Osteocyte (in vitro differentiated cells): Measurements from ENCODE around the gene SPATA31C1. TPM values are rescaled to one million over a fixed set of nuclear protein-coding genes. Genes with fewer than 3 reads are reported as not detected.
"Not testable (repeated sequence)": the region's sequence is repeated elsewhere in the genome, so short reads cannot be mapped to it uniquely, and the experiment has no call there.

Source experiments
- DNase-seq: peaks from one replicate; pipeline ENCODE4 v3.0.0; 2021; ENCODE audit warnings: mixed read lengths; ENCODE audit not compliant: unreplicated experiment; ENCODE audit errors: extremely low spot score
- H3K27ac Mint-ChIP-seq: one replicate; pipeline ENCODE4 v1.8.0; 2021; ENCODE audit warnings: mild to moderate bottlenecking, mixed read lengths; ENCODE audit not compliant: unreplicated experiment
- H3K27me3 Mint-ChIP-seq: one replicate; pipeline ENCODE4 v1.8.0; 2021; ENCODE audit warnings: mixed read lengths; ENCODE audit not compliant: unreplicated experiment
- H3K36me3 Mint-ChIP-seq: one replicate; pipeline ENCODE4 v1.8.0; 2021; ENCODE audit warnings: mixed read lengths; ENCODE audit not compliant: unreplicated experiment
- H3K4me1 Mint-ChIP-seq: one replicate; pipeline ENCODE4 v1.8.0; 2021; ENCODE audit warnings: mixed read lengths; ENCODE audit not compliant: unreplicated experiment
- H3K4me3 Mint-ChIP-seq: one replicate; pipeline ENCODE4 v1.8.0; 2021; ENCODE audit warnings: mild to moderate bottlenecking, moderate library complexity, mixed read lengths; ENCODE audit not compliant: unreplicated experiment
- H3K9me3 Mint-ChIP-seq: one replicate; pipeline ENCODE4 v1.8.0; 2021; ENCODE audit warnings: mixed read lengths; ENCODE audit not compliant: unreplicated experiment
- long read RNA-seq: library from polyadenylated mRNA; unstranded; transcript quantifications from one replicate; pipeline ENCODE4 v2.0.0, GENCODE V29; 2021
- total RNA-seq: library from RNA; stranded (reverse); gene quantifications from 2 replicates; pipeline ENCODE4 v1.2.1, GENCODE V29; 2021
- TF ChIP-seq, protein P1 (sequence below): fragments of 200-600 bp; sonication (generic); IDR thresholded peaks from 2 replicates; pipeline ENCODE4 v1.5.0; 2021; ENCODE audit warnings: antibody characterized with exemption, mild to moderate bottlenecking, moderate library complexity

Gene SPATA31C1
- total RNA-seq = not detected in 2 replicates
- long read RNA-seq = 0 reads

- not testable (repeated sequence) for H3K36me3 Mint-ChIP-seq, DNase-seq, H3K4me1 Mint-ChIP-seq, H3K27ac Mint-ChIP-seq, H3K9me3 Mint-ChIP-seq, H3K4me3 Mint-ChIP-seq, H3K27me3 Mint-ChIP-seq
Observed at GRCh38 chr9:87917662-87918061, at the start of gene SPATA31C1. Gene SPATA31C1, plus strand, starts transcription at chr9:87917962.

DNA sequence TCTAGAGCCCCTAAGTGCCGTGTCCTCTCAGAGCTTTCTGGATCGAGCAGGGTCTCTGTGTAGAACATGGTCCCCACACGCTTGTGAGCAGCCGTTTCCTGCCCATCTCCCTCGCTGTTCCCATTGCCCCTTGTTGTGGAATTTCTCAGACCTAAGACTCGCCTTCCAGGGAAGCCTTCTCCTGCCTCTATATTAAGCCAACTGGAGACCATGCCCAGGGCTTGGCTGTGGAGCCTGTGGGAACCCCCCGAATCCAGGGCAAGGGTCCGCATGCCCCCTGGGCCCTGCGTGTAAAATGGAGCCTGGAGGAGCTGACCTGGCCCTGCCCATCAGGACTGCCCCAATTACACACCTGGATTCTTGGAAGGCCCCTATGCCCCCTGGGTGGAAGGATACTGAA is 49.6 kb upstream of the SPATA31C1 start:
- Mint-ChIP-seq H3K36me3 (no peaks in the 10 kb centered on the region), H3K27me3 (no peaks in the 10 kb centered on the region), H3K4me3 (no peak overlapping the region), H3K4me1 (peaks cover 21% of the 10 kb centered on the region), H3K27ac (no peak overlapping the region), H3K9me3 (no peaks in the 10 kb centered on the region)
- no peak for DNase-seq
- TF ChIP-seq, protein P1, sequence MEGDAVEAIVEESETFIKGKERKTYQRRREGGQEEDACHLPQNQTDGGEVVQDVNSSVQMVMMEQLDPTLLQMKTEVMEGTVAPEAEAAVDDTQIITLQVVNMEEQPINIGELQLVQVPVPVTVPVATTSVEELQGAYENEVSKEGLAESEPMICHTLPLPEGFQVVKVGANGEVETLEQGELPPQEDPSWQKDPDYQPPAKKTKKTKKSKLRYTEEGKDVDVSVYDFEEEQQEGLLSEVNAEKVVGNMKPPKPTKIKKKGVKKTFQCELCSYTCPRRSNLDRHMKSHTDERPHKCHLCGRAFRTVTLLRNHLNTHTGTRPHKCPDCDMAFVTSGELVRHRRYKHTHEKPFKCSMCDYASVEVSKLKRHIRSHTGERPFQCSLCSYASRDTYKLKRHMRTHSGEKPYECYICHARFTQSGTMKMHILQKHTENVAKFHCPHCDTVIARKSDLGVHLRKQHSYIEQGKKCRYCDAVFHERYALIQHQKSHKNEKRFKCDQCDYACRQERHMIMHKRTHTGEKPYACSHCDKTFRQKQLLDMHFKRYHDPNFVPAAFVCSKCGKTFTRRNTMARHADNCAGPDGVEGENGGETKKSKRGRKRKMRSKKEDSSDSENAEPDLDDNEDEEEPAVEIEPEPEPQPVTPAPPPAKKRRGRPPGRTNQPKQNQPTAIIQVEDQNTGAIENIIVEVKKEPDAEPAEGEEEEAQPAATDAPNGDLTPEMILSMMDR = no peak

- H3K36me3 Mint-ChIP-seq = no peaks in the 10 kb centered on the region
- H3K4me3 Mint-ChIP-seq = no peak overlapping the region
- H3K27ac Mint-ChIP-seq = no peak overlapping the region
- peak; percentile 80 for DNase-seq
- TF ChIP-seq, protein P1 = no peak
- H3K4me1 Mint-ChIP-seq = peaks cover 21% of the 10 kb centered on the region
- no peaks in the 10 kb centered on the region for H3K9me3 Mint-ChIP-seq
- H3K27me3 Mint-ChIP-seq = no peaks in the 10 kb centered on the region
Observed at GRCh38 chr9:87868635-87869034, 49.1 kb upstream of the SPATA31C1 start.

DNA sequence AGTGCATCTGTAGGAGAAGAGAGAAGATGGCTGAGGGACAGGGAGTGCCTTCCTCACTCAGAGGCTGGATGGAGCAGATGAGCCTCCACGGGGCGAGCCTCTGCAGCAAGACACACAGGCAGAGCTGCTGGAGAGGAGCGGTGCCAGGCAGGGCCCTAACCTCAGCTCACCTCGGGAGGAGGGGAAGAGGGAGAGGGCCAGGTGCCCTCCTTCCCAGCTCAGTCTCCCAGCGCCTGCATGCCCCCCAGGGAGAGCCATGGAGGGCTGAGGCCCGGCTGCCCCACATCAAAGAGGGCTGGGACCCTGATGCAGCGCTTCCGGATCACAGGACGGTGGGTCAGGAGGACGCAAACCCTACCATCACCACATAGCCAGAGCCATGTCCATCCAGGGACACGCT is 48.7 kb upstream of the SPATA31C1 start:
- Mint-ChIP-seq H3K27me3 (no peaks in the 10 kb centered on the region), H3K27ac (no peak overlapping the region), H3K4me3 (no peak overlapping the region), H3K4me1 (peaks cover 24% of the 10 kb centered on the region), H3K9me3 (no peaks in the 10 kb centered on the region), H3K36me3 (no peaks in the 10 kb centered on the region)
- TF ChIP-seq, protein P1 = no peak
- no peak for DNase-seq

GRCh38 chr9:87871425-87872078 is 46.2 kb upstream of the SPATA31C1 start:
- Mint-ChIP-seq H3K27ac (no peak overlapping the region), H3K9me3 (no peaks in the 10 kb centered on the region)

More at GRCh38 chr9:87871425-87872078, 46.2 kb upstream of the SPATA31C1 start:
- TF ChIP-seq, protein P1 = no peak
- Mint-ChIP-seq H3K36me3 (no peaks in the 10 kb centered on the region), H3K4me1 (peaks cover 18% of the 10 kb centered on the region), H3K4me3 (no peak overlapping the region), H3K27me3 (no peaks in the 10 kb centered on the region)
- DNase-seq = peak; percentile 75
